ENCODE measurements around the gene DENND1A.

GRCh38 chr9:123419091-123419490 lies 510.8 kb downstream of the DENND1A start:
- TF ChIP-seq EZH2 (IDR thresholded peaks at IDR 0.05) (no peak), POLR2AphosphoS5 (IDR thresholded peaks at IDR 0.05; ENCODE audit: borderline replicate concordance, low read depth, low read length) (no peak)
